Stimulated activated CD4-positive, alpha-beta T cell treated with anti-CD3 and anti-CD28 coated beads, TNF-alpha, amount 100 ng/mL, for 4 hours (primary cell): ENCODE data around the gene REG3G.
"Not testable (repeated sequence)": the region's sequence is repeated elsewhere in the genome, so short reads cannot be mapped to it uniquely, and the experiment has no call there.

Source experiments
- DNase-seq, 3 experiments: peaks; one replicate each; pipeline ENCODE4 v3.0.0-alpha.2; 2020; ENCODE audit warnings: low read depth in 3 of 3

REG3G gene

GRCh38 chr2:79016342-79016741, 9.2 kb upstream of the REG3G start:
- no peak for DNase-seq

- no peak for DNase-seq
Measured at GRCh38 chr2:79026061-79026460, 559 bp downstream of the REG3G start.

- no peak for DNase-seq
Measured at GRCh38 chr2:79039944-79040343, 14.4 kb downstream of the REG3G start.

- DNase-seq = no peak
Measured at GRCh38 chr2:79041032-79041448, 15.5 kb downstream of the REG3G start.

GRCh38 chr2:79053486-79053885, 28.0 kb downstream of the REG3G start:
- not testable (repeated sequence) for DNase-seq

- DNase-seq = not testable (repeated sequence)
Measured at GRCh38 chr2:79054769-79055168, 29.3 kb downstream of the REG3G start.

GRCh38 chr2:79065201-79065600, 39.7 kb downstream of the REG3G start:
- DNase-seq = no peak

- no peak for DNase-seq
Measured at GRCh38 chr2:79071078-79071477, 45.6 kb downstream of the REG3G start.
